T-helper 22 cell (primary cell): ENCODE measurements around the gene OLFM1.

ENCODE experiments used
- DNase-seq: peaks from one replicate; pipeline ENCODE4 v3.0.0-alpha.2; 2020; ENCODE audit warnings: low read depth

The OLFM1 gene

DNA sequence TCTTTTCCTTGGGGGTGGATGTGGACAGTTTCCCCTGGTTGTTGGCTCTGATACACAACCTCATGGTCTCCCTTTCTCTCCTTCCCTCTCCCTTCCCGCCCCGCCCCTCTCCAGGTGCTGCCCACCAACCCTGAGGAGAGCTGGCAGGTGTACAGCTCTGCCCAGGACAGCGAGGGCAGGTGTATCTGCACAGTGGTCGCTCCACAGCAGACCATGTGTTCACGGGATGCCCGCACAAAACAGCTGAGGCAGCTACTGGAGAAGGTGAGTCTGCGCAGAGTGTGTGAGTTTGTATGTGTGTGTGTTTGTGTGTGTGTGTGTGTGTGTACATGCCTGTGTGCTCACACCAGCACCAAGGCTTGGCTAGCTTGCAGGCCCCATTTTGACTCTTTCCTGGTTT lies 2.6 kb downstream of the OLFM1 start:
- DNase-seq: no peak

GRCh38 chr9:135090547-135090946 lies 3.1 kb downstream of the OLFM1 start:
- no peak for DNase-seq

- DNase-seq: no peak
Measured at GRCh38 chr9:135091545-135091944, 4.1 kb downstream of the OLFM1 start.

DNA sequence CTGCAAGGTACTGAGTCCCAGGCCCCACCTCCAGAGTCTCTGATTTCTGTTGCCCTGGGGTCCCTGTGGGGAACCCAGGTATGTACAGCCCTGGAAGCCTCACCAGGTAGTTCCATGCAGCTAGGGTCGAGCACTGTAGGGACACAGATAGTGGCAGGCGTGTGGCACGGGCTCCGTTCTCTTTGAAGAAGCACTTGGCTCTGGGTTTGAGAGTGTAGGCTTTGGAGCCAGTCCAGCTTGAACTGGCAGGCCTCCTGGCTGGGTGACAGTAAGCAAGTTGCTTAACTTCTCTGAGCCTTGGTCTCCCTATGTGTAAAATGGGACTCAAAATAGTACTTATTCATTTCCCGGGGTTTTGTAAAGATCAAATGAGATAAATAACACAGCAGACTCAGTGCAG lies 5.6 kb downstream of the OLFM1 start:
- no peak for DNase-seq

DNA sequence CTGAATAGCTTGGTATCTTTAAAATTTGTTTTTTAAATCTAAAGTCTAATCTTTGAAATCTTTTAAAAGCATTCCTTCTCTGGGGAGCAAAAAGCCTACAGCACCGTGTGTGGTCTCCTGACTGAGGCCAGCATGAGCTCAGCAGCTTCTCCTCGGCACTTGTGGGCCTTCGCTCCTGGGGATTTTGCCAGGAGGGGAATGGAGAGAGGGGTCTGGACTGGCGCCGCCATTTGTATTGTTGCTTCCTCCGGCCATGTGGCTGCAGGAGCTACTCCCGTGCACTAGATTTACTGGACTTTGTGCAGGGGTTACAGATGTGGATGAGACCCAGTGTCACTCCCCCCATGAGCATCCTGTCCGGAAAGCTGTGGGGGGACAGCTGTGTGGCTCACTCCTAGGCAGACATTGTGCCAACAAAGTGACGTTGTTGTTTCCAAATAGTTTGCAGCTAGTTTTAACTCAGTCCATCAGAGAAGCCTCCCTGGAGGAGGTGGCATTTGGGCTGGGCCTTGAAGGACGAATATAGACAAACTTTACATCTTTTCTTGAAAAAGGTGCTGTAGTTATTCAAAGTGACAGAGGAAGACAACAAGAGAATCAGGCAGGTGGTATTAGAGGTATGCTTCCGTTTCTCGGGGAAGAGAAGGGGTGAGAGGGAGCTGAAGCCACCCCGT lies 6.6 kb downstream of the OLFM1 start:
- no peak for DNase-seq

- no peak for DNase-seq
Measured at GRCh38 chr9:135095470-135096407, 8.3 kb downstream of the OLFM1 start.

DNA sequence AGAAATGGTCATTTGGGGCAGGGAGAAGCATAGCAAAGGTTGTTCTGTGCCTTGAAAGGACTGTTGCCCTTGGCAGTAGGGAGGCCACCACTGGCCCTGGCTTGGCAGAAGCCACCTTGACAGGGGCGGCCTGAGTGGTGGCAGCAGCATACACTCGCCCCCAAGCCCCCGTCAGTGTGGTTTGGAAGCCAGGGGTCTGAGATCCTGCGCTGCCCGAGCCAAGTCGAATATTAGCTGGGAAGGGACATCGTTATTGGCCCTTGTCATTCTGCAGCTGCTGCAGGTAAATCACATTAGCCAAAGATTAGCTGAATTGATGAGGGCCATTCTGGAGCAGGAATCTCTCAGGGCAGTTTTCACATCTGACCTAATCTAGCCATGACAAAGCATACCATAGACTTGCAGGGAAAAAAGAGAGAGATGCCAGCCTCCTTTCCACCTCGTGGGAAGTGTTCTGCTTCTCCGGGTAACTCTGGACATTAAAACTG lies 9.0 kb downstream of the OLFM1 start:
- DNase-seq: no peak

DNA sequence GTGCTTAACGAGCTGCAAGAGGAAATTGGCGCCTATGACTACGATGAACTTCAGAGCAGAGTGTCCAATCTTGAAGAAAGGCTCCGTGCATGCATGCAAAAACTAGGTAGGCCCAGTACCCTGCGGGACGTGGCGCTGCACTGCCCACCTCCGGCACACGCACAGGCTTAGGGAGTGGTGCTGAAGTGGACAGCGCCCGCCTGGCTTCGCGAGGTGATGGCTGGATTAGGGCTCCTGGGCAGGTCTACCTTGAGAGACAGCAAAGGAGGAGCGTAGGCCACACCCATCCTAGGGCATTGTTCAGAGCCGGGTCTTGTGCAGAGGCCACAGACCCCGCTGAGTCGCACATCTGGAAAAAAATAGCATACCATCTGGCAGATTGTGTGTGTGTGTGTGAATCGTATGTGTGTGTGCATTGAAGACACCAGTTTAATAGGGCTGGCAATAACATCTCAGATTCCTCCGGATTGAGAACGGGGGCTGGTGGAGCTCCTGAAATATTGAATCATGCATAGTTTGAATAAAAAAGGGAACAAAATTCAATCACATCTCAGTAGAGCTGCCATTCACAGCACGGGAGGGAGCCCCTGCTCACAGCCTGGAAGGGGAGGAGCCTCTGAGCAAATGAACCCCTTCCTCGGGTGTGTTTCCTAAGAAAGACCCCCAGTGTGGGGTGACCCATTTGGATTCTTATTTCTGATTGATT lies 11.1 kb downstream of the OLFM1 start:
- DNase-seq: no peak

DNA sequence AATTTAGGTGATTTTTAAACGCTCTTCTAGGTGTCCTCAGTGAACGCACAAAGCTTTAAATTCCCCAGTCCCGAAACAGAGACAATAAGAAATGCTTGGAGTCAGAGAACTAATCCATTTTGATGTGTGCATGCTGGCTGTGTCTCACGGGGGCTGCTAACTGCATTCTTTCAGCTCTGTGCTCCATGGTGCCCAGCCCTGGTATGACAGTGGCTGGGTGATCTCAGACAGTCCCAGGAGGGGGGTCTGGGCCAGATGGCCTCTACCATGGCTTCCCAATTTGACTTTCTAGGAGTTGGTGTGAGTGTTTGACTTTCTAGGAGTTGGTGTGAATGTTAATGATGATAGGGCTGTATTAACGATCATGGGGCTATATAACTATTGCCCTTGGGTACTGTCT lies 12.1 kb downstream of the OLFM1 start:
- DNase-seq: no peak

DNA sequence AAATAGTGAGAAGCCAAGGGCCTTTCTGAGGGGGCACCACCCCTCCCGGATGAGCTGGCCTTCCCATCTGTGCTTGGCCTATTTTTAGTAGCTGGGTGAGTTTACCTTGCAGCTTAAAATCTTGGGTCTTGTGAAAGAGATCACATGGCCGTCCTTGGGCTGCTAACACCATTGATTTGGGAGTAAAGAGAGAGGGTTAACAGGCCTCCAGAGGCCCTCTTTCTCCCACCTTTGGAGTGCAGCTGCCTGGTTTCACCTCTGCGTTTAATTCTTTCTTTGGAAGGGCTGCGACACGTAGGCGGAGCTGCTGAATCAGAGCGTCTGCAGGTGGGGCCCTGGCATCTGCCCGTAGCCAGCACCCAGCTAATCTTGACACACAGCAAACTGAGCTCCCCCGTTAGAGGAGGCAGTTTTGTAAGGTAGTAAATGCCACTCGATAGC lies 12.8 kb downstream of the OLFM1 start:
- no peak for DNase-seq

GRCh38 chr9:135100725-135101410 lies 13.4 kb downstream of the OLFM1 start:
- no peak for DNase-seq

GRCh38 chr9:135101486-135101885 lies 14.0 kb downstream of the OLFM1 start:
- no peak for DNase-seq

GRCh38 chr9:135101926-135102325 lies 14.5 kb downstream of the OLFM1 start:
- no peak for DNase-seq

GRCh38 chr9:135102331-135102730 lies 14.9 kb downstream of the OLFM1 start:
- no peak for DNase-seq

DNA sequence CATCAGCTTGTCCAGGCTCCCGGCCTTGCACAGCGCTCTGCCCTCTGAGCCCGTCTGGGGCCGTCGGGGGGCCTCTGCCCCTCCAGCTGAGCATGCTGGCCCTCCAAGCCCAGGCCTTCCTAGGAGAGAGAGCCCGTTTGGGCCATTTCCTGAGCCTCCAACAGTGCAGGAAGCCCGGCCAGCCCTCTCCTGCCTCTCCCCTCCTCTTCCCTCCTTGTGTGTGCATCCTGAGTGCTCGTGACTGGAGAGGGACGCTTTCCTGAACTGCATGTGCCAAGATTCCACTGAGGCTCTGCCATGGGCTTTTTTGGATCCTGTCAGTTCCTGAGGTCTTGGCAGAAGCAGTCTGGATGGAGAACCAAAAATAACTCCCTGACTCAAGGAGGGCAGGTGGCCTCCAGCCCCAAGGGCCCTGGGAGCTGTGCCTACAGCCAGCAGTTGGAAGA lies 15.6 kb downstream of the OLFM1 start:
- DNase-seq: no peak

- no peak for DNase-seq
Measured at GRCh38 chr9:135103931-135104639, 16.6 kb downstream of the OLFM1 start.

- DNase-seq: no peak
Measured at GRCh38 chr9:135104761-135105160, 17.3 kb downstream of the OLFM1 start.

GRCh38 chr9:135105211-135105745 lies 17.8 kb downstream of the OLFM1 start:
- DNase-seq: no peak

- no peak for DNase-seq
Measured at GRCh38 chr9:135105938-135106491, 18.5 kb downstream of the OLFM1 start.

DNA sequence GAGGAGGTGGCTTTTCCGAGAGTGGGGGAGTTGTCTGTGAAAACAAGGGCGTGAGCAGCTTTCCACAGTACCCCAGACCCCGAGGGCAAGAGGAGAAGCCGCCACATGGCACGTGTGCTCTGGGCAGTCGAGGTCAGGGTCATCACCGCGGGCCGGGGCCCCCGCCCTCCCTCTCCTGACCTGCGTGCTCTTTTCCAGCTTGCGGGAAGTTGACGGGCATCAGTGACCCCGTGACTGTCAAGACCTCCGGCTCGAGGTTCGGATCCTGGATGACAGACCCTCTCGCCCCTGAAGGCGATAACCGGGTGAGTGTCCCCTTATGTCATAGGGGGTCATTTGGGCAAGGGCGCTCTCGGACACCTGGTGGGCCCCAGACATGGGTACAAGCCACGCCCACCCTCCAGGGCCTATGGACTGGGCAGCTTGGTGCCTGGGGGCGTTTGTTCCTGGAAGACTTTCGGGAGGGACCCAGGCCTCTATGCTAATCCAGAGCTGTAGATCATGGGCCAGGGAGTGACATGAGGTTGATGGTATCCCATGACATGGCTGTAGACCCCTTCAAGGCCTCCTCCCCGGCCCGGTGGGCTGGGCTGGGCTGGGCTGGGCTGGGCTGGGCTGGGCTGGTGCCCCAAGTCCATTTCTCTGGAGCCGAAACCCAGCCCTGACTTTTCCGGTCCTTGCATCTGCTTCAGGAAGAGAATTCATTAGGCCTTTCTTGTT lies 19.2 kb downstream of the OLFM1 start:
- DNase-seq: no peak
